ENCODE data around the gene DNAAF8. TPM values are rescaled to one million over a fixed set of nuclear protein-coding genes. Genes with fewer than 3 reads are reported as not detected.
"Not testable (repeated sequence)": the region's sequence is repeated elsewhere in the genome, so short reads cannot be mapped to it uniquely, and the experiment has no call there.

DNAAF8 gene
- total RNA-seq, 1 experiment from 2014 or later: 0.11 TPM

DNA sequence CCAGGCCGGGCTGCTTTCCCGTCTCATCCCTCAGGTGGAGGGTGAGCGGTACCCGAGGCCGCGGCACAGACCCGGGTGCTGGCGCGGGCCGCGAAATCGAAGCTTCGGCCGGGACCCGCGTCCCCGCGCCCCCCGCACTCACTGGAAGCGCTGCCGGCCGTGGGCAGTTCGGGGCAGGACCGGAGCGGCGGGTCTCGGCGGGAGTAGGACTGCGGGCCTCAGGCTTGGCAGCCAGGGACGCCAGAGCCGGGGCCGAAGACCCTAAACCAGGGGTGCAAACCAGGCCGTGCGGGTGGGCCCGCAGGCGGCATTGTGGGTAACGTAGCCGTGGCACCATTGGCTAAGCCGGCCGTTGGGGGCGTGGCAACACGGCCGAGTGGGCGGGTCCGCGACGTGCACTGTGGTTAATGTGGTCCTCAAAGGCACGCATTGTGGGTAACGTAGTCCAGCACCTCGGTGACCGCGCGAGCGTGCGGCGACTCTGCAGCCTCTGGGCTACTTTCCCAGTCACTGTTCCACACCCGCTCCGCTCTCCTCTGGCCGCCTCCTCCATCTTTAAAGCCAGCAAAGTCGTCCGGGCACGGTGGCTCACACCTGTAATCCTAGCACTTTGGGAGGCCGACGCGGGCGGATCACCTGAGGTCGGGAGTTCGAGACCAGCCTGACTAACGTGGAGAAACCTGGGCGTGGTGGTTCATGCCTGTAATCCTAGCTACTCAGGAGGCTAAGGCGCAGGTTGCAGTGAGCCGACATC lies 32.7 kb downstream of the DNAAF8 start, which contains the start of gene ZNF500:
Gene ZNF500, minus strand, starts transcription at position 288 of the 754 bp plus-strand sequence. CDS start 1,184 bp downstream, outside the sequence.
- peak; percentile 94 for DNase-seq (ENCODE audit: low read depth, low spot score)
- in situ Hi-C loops (cut with HindIII; ENCODE audit: low pct_unique_long_range_greater_than_20kb, low sequenced_read_pairs): no loop called here

DNA sequence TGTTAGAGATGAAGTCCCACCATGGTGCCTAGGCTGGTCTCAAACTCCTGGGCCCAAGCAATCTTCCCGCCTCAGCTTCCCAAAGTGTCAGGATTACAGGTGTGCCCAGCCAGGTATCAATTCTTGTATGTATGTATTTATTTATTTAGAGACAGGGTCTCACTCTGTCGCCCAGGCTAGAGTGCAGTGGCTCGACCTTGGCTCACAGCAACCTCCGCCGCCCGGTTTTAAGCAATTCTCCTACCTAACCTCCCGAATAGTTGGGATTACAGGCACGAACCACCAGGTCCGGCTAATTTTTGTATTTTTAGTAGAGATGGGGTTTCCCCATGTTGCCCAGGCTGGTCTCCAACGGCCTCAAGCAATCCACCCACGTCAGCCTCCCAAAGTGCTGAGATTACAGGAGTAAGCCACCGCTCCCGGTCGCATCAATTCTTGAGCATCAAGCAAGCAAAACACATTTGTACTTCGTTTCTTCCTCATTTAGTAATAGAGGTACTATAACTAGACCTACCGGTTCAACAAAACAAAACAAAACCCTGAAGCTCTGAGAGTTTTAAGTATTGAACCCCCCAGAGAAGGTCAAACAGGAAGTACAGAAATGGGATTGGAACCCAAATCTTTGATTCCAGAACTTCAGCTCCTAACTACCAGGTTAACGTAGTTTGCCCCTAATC lies 33.7 kb downstream of the DNAAF8 start:
- in situ Hi-C loops (cut with HindIII; ENCODE audit: low pct_unique_long_range_greater_than_20kb, low sequenced_read_pairs): no loop called here
- DNase-seq (ENCODE audit: low read depth, low spot score): peak; percentile 26

DNA sequence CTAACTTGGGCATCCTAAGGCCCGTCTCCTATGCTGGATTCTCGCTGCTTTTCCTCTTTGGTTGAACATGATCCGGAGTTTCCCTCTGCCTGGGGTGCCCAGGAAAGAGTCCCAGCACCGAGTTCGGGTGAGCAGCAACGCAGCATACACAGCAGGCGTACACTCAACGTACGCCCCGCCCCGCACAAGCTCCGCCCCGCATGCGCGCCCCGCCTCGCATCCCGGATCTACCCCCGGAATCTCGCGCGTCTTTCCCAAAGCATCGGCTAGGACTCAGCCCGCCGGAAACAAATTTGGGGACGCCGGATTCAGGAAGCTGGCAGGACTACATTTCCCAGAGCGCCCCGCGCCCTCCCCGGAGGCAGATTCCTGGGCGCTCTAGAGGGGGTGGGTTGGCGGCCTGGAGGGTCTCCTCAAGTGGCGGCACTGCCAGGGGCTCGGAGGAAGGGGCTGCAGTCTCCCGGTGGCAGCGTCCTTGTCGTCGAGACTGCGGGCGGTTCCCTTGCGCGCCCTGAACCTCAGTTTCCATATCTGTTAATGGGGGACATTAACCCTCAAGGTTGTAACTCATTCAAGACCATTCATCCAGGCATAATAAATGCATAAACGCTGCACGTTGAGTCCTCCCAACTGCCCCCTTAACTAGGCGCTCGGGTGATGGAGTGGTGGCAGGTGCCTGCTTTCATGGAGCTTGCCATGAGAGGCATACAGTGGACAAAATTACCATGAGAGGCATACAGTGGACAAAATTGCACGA lies 34.4 kb downstream of the DNAAF8 start:
- in situ Hi-C loops (cut with HindIII; ENCODE audit: low pct_unique_long_range_greater_than_20kb, low sequenced_read_pairs): no loop called here
- peak; percentile 96 for DNase-seq (ENCODE audit: low read depth, low spot score)

DNA sequence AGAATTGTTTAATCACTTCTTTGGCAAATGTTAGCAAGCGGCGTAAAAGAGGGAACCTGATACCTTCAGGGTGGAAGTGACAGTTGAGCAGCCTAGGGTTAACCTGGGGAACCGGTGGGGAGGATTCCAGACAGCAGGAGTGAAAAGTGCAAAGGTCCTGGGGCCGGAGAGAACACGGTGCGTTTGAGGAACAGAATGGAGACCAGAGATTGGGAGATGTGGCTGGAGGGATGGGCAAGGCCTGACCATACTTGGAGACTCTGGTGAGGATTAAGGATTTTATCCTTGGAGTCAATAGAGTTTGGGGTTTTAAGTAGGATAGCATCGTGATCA lies 34.9 kb downstream of the DNAAF8 start:
- no peak for DNase-seq (ENCODE audit: low read depth, low spot score)
- in situ Hi-C loops (cut with HindIII; ENCODE audit: low pct_unique_long_range_greater_than_20kb, low sequenced_read_pairs): no loop called here

DNA sequence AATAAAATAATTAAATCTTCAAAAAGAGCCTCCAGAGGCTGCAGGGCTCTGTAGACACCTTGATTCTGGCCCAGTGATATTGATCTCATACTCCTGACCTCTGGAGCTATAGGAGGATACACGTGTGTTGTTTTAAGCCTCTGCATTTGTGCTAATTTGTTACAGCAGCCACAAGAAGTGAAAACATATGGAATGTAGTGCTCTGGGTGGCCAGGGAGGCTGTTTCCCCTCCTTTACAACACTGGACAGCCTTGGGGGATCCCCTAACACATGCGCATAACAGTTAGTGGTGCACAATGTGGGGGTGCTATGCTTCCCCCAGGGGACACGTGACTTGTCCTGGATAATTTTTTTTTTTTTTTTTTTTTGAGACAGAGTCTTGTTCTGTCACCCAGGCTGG lies 37.3 kb downstream of the DNAAF8 start:
- in situ Hi-C loops (cut with HindIII; ENCODE audit: low pct_unique_long_range_greater_than_20kb, low sequenced_read_pairs): no loop called here
- DNase-seq (ENCODE audit: low read depth, low spot score): no peak

DNA sequence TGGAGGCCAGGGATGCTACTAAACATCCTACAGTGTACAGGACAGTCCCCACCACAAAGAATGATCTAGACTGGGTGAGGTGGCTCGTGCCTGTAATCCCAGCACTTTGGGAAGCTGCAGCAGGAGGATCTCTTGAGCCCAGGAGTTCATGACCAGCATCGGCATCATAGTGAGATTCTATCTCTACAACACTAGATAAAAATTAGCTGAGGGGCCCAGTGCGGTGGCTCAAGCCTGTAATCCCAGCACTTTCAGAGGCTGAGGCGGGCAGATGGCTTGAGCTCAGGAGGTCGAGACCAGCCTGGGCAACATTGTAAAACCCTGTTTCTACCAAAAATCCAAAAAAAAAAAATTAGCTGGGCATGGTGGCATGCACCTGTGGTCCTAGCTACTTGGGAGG lies 38.0 kb downstream of the DNAAF8 start:
- in situ Hi-C loops (cut with HindIII; ENCODE audit: low pct_unique_long_range_greater_than_20kb, low sequenced_read_pairs): no loop called here
- DNase-seq (ENCODE audit: low read depth, low spot score): no peak

DNA sequence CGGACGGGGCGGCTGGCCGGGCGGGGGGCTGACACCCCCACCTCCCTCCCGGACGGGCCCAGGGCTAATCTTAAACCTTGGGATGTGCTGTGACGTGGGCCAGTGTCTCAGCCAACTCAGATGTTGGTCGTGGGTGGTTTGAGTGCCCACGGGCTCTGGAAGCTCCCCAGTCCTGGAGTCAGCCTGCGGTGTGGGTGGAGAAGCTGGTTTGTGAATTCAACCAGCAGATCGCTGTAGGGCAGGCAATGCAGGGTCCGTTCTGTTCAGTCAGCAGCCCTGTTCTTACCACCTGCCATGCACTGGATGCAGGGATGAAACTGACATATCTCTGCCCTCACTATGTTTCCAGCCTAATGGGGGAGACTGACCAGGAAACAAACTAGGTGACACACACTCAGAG lies 40.7 kb downstream of the DNAAF8 start:
- no peak for DNase-seq (ENCODE audit: low read depth, low spot score)
- in situ Hi-C loops (cut with HindIII; ENCODE audit: low pct_unique_long_range_greater_than_20kb, low sequenced_read_pairs): no loop called here

DNA sequence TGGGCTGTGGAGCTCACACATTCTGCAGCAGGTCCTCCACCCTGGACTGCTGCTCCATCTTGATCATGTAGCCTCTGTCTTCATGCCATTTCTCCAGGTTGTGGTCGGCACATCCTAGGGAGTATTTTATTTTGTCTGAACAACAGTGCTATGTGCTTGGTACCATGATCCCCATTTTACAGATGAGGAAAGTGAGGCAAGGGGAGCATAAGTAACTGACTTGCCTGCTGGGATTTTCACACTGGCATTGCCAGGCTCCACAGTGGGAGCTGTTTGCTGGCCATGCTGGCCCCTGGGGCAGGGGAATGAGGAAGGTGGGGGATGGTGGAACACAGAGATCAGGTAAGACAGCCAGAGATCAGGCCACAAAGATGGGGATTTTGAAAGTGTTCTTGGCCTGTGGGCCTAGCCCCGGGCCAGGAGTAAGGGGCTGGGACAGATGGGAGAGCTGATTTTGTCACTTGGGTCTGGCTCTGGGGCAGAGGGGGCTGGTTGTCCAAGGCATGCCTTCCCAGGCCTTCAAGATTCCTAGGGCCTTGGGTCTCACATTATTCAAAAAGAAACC lies 41.9 kb downstream of the DNAAF8 start:
- DNase-seq (ENCODE audit: low read depth, low spot score): no peak
- in situ Hi-C loops (cut with HindIII; ENCODE audit: low pct_unique_long_range_greater_than_20kb, low sequenced_read_pairs): no loop called here

DNA sequence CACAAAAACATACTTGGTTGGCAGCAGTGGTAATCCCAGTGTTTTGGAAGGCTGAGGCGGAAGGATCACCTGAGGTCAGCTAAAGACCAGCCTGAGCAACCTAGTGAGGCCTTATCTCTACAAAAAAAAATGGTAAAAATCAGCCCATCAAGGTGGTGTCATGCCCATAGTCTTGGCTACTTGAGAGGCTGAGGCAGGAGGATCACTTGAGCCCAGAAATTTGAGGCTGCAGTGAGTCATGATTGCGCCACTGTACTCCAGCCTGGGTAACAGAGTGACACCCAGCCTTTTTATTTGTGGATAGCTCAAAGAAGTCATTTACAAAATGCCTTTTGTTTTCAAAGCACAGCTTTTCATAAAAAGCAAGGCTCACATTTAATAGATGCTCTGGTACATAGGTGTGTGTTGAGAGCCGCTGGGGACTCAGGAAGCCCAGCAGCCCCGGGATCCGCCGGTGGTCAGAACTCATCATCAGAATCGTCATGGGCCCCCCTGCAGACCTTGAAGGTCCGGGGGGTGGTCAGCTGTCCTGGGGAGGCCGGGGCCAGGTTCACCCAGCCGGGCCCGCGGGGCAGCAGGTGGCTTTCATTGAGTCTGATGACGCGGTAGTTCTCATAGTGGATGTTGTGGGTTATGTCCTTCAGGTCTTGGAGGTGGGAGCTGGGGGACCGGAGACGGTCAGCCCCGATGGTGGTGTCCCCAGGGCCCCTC lies 43.2 kb downstream of the DNAAF8 start:
- in situ Hi-C loops (cut with HindIII; ENCODE audit: low pct_unique_long_range_greater_than_20kb, low sequenced_read_pairs): no loop called here
- DNase-seq (ENCODE audit: low read depth, low spot score): no peak

DNA sequence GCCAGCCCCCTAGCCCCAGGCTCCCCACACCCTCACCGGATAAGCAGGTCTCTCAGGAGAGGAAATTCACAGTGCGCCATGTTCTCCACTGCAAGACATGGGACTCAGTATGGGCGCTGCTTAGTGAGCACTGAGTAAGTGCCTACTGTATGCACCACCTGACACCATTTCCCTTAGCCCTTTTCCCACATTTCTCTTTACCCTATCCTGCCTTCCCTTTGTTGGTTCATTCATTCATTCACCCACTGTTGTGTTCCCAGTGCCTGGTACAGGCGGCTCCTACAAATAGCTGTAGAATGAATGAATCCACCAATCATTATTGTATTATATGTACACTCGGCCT lies 43.7 kb downstream of the DNAAF8 start:
- no peak for DNase-seq (ENCODE audit: low read depth, low spot score)
- in situ Hi-C loops (cut with HindIII; ENCODE audit: low pct_unique_long_range_greater_than_20kb, low sequenced_read_pairs): no loop called here

DNA sequence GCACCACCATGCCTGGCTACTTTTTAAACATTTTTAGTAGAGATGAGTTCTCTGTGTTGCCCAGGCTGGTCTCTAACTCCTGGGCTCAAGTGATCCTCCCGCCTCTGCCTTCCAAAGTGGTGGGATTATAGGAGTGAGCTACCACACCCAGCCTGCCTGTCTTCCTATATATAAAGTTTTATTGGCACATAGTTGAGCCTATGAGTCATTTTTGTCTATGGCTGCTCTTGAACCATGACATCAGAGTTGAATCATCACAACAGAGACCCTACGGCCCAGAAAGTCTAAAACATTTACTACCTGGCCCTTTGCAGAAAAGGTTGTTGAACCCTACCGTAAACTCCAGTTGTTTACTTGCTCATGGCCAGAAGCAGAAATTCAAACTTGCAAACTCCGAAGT lies 45.9 kb downstream of the DNAAF8 start:
- in situ Hi-C loops (cut with HindIII; ENCODE audit: low pct_unique_long_range_greater_than_20kb, low sequenced_read_pairs): no loop called here
- no peak for DNase-seq (ENCODE audit: low read depth, low spot score)

DNA sequence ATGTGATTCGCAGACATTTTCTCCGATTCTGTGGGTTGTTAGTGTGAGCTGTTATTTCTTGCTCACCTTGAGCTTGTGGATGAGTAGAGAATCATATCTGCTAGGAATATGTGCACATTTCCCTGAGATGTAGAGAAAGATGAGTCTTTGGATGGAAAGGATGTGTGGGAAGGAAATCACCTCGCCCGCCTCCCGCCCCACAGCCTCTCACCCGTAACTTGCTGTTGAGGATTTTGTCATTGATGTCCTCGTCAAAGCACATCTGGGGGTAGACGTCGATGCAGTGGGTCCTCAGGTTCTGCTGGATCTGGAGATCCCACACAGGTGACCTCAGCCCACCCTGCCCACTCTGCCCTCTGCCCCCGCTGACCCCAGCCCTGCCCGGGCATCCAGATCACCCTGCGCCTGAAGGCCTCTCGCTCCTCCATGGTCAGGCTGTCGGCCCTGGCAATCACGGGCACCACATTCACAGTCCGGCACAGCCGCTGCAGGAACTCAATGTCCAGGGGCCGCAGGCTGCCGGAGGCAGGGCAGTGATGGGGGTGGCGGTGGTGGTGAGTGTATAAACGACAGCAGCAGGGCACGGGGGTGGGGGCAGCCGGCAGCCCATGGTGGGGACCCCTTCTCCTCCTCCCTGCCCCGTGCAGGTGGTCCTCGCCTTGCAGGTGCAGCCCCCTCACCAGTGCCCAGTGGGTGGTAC lies 49.1 kb downstream of the DNAAF8 start:
- in situ Hi-C loops (cut with HindIII; ENCODE audit: low pct_unique_long_range_greater_than_20kb, low sequenced_read_pairs): no loop called here
- DNase-seq (ENCODE audit: low read depth, low spot score): no peak

DNA sequence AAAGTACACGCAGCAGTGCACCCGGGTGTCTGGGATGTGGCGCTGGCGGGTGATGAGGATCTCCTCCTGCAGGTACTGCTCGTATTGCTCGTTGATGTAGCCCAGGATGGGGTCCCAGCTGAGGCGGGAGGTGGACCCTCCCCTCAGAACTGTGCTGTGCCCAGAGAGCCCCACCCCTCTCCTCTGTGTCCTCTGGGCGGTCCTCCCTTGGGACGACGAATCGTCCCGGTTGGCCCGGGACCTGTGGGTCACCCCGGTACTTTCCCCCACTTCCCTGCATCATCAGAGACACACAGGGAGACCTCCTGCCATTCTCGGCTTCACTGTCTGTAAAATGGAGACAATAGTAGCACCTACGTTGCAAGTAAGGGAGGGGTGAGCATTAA lies 49.6 kb downstream of the DNAAF8 start:
- DNase-seq (ENCODE audit: low read depth, low spot score): no peak
- in situ Hi-C loops (cut with HindIII; ENCODE audit: low pct_unique_long_range_greater_than_20kb, low sequenced_read_pairs): no loop called here

DNA sequence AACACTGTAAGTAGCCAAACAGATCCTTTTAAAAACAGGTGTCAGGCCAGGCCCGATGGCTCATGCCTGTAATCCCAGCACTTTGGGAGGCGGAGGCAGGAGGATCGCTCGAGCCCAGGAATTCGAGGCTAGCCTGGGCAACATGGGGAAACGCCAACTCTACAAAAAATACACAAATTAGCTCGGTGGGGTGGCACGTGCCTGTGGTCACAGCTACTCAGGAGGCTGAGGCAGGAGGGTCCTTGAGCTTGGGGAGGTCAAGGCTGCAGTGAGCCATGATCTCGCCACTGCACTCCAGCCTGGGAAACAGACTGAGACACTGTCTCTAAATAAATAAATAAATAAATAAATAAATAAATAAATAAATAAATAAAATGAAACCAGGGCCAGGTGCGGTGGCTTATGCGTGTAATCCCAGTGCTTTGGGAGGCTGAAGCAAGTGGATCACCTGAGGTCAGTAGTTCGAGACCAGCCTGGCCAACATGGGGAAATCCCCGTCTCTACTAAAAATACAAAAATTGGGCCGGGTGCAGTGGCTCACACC lies 50.2 kb downstream of the DNAAF8 start:
- DNase-seq (ENCODE audit: low read depth, low spot score); in situ Hi-C loops (cut with HindIII; ENCODE audit: low pct_unique_long_range_greater_than_20kb, low sequenced_read_pairs): not testable (repeated sequence)

DNA sequence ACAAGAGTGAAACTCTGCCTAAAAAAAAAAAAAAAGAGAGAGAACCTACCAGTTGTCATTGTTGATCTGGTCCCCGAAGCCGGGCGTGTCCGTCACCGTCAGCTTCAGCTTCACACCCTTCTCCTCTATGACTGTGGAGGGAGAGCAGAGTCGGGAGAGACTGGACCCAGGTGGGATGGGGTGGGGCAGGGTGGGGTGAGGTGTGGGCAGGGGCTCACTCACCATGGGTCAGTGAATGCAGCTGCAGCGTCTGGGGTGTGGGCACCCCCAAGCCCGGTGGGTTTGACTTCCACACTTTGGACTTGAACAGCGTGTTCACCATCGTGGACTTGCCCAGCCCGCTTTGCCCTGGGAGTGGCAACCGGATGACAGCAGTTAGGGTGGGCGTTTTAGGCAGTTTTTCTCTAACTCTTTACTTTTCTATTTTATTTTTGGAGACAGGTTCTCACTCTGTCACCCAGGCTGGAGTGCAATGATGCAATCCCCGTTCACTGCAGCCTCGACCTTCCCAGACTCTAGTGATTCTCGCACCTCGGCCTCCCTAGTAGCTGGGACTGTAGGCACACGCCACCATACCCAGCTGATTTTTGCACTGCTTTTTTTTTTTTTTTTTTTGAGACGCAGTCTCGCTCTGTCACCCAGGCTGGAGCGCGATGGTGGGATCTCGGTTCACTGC lies 51.6 kb downstream of the DNAAF8 start:
- in situ Hi-C loops (cut with HindIII; ENCODE audit: low pct_unique_long_range_greater_than_20kb, low sequenced_read_pairs): no loop called here
- DNase-seq (ENCODE audit: low read depth, low spot score): no peak

DNA sequence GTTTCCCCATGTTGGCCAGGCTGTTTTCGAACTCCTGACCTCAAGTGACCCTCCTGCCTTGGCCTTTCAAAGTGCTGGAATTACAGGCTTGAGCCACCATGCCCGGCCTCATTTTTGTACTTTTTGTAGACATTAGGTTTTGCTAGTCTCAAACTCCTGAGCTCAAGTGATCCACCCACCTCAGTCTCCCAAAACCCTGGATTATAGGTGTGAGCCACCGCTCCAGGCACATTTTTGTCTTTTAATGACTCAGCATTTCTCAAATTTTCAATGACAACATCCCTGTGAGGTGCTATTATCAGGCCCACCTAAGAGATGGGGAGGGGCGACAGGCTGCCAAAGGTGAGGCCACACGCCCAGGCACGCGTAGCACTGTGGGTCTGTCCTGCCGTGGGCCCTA lies 52.7 kb downstream of the DNAAF8 start:
- DNase-seq (ENCODE audit: low read depth, low spot score): no peak
- in situ Hi-C loops (cut with HindIII; ENCODE audit: low pct_unique_long_range_greater_than_20kb, low sequenced_read_pairs): no loop called here

All from SK-MEL-5 (cell line).